Osteocyte (in vitro differentiated cells): ENCODE measurements around the gene WBP2NL. TPM values are rescaled to one million over a fixed set of nuclear protein-coding genes. Genes with fewer than 3 reads are reported as not detected.
A peak's percentile ranks its signal among the peaks of the same experiment; 100 is the strongest.

Experiments
- DNase-seq: peaks from one replicate; pipeline ENCODE4 v3.0.0; 2021; ENCODE audit warnings: mixed read lengths; ENCODE audit not compliant: unreplicated experiment; ENCODE audit errors: extremely low spot score
- H3K27ac Mint-ChIP-seq: one replicate; pipeline ENCODE4 v1.8.0; 2021; ENCODE audit warnings: mild to moderate bottlenecking, mixed read lengths; ENCODE audit not compliant: unreplicated experiment
- H3K27me3 Mint-ChIP-seq: one replicate; pipeline ENCODE4 v1.8.0; 2021; ENCODE audit warnings: mixed read lengths; ENCODE audit not compliant: unreplicated experiment
- H3K36me3 Mint-ChIP-seq: one replicate; pipeline ENCODE4 v1.8.0; 2021; ENCODE audit warnings: mixed read lengths; ENCODE audit not compliant: unreplicated experiment
- H3K4me1 Mint-ChIP-seq: one replicate; pipeline ENCODE4 v1.8.0; 2021; ENCODE audit warnings: mixed read lengths; ENCODE audit not compliant: unreplicated experiment
- H3K4me3 Mint-ChIP-seq: one replicate; pipeline ENCODE4 v1.8.0; 2021; ENCODE audit warnings: mild to moderate bottlenecking, moderate library complexity, mixed read lengths; ENCODE audit not compliant: unreplicated experiment
- H3K9me3 Mint-ChIP-seq: one replicate; pipeline ENCODE4 v1.8.0; 2021; ENCODE audit warnings: mixed read lengths; ENCODE audit not compliant: unreplicated experiment
- total RNA-seq: library from RNA; stranded (reverse); gene quantifications from 2 replicates; pipeline ENCODE4 v1.2.1, GENCODE V29; 2021
- TF ChIP-seq, protein P1 (sequence below): fragments of 200-600 bp; sonication (generic); IDR thresholded peaks from 2 replicates; pipeline ENCODE4 v1.5.0; 2021; ENCODE audit warnings: antibody characterized with exemption, mild to moderate bottlenecking, moderate library complexity

The WBP2NL gene
- total RNA-seq, 1 donor from 2014 or later: not detected

- peaks cover 16% of the 10 kb centered on the region for H3K27me3 Mint-ChIP-seq
- no peak overlapping the region for H3K27ac Mint-ChIP-seq
- no peak overlapping the region for H3K4me3 Mint-ChIP-seq
- peaks cover 3% of the 10 kb centered on the region for H3K4me1 Mint-ChIP-seq
- TF ChIP-seq, protein P1, sequence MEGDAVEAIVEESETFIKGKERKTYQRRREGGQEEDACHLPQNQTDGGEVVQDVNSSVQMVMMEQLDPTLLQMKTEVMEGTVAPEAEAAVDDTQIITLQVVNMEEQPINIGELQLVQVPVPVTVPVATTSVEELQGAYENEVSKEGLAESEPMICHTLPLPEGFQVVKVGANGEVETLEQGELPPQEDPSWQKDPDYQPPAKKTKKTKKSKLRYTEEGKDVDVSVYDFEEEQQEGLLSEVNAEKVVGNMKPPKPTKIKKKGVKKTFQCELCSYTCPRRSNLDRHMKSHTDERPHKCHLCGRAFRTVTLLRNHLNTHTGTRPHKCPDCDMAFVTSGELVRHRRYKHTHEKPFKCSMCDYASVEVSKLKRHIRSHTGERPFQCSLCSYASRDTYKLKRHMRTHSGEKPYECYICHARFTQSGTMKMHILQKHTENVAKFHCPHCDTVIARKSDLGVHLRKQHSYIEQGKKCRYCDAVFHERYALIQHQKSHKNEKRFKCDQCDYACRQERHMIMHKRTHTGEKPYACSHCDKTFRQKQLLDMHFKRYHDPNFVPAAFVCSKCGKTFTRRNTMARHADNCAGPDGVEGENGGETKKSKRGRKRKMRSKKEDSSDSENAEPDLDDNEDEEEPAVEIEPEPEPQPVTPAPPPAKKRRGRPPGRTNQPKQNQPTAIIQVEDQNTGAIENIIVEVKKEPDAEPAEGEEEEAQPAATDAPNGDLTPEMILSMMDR: no peak
- H3K9me3 Mint-ChIP-seq: no peaks in the 10 kb centered on the region
- no peak for DNase-seq
- H3K36me3 Mint-ChIP-seq: no peaks in the 10 kb centered on the region
Measured at GRCh38 chr22:41968601-41969000, 30.0 kb upstream of the WBP2NL start.

DNA sequence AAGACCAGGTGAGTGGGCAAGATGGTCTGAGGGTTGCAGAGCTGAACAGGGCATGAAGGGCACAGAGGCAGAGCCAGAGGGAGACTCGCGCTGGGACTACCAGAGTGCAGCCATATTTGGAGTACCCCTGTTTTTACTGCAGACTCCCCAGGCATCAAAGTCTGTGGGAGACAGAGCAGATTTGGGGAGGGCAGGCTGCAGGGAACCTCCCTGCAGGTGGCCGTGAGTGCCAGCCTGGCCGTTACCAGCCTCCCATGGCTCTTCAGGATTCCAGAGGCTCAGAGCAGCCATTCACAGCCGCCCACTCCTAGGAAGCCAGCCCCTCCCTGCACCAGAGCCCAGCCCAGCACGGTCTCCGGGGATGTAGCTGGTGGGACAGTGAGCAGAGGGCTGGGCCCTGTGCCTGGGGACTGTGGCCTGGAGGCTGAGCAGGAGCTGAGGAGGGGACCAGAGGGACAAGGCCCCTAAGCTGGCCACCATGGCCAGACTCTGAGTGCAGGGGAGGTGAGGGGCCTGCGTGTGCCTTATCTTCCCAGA, 29.4 kb upstream of the WBP2NL start, which contains the start of gene SEPTIN3:
SEPTIN3 (plus strand) TSS at position 334 of the 537 bp plus-strand sequence. CDS start 2,050 bp downstream, outside the sequence.
- Mint-ChIP-seq H3K27ac (no peak within 1 kb of the TSS), H3K9me3 (no peaks in the 10 kb centered on the region), H3K4me3 (no peak within 1 kb of the TSS), H3K36me3 (no peaks in the 10 kb centered on the region), H3K4me1 (peaks cover 3% of the 10 kb centered on the region), H3K27me3 (peaks cover 16% of the 10 kb centered on the region)
- TF ChIP-seq, protein P1: no peak
- no peak for DNase-seq

- peaks cover 3% of the 10 kb centered on the region for H3K4me1 Mint-ChIP-seq
- no peaks in the 10 kb centered on the region for H3K9me3 Mint-ChIP-seq
- TF ChIP-seq, protein P1: no peak
- no peak for DNase-seq
- no peaks in the 10 kb centered on the region for H3K36me3 Mint-ChIP-seq
- H3K4me3 Mint-ChIP-seq: no peak overlapping the region
- no peak overlapping the region for H3K27ac Mint-ChIP-seq
- peaks cover 23% of the 10 kb centered on the region for H3K27me3 Mint-ChIP-seq
Measured at GRCh38 chr22:41970601-41971000, 28.0 kb upstream of the WBP2NL start.

- H3K27me3 Mint-ChIP-seq: peaks cover 30% of the 10 kb centered on the region
- TF ChIP-seq, protein P1: no peak
- no peaks in the 10 kb centered on the region for H3K36me3 Mint-ChIP-seq
- peaks cover 6% of the 10 kb centered on the region for H3K4me1 Mint-ChIP-seq
- DNase-seq: no peak
- H3K4me3 Mint-ChIP-seq: no peak overlapping the region
- no peak overlapping the region for H3K27ac Mint-ChIP-seq
- H3K9me3 Mint-ChIP-seq: no peaks in the 10 kb centered on the region
Measured at GRCh38 chr22:41971431-41971830, 27.2 kb upstream of the WBP2NL start.

DNA sequence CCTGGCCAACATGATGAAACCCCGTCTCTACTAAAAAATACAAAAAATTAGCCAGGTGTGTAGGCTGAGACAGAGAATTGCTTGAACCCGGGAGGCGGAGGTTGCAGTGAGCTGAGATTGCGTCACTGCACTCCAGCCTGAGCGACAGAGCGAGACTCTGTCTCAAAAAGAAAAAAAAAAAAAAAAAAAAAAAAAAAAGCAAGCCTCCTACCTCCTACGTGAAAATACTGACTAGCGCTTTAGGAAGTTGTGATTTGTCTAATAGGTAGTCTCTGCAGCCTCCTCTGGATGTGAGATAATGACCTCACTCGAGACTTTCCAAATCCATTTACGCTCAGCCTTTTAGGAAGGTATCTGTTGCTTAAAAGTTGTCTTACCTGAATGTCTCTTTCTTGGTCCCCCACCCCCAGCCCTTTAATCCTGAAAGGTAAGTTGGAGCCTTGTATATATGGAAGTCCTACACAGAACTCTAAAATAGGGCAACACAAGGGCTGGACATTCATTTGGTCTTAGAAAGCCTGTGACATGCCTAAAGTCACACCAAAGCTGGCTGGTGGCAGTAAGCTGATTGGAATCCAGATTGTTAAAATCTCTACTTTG, 23.8 kb upstream of the WBP2NL start:
- DNase-seq: no peak
- Mint-ChIP-seq H3K4me1 (peaks cover 3% of the 10 kb centered on the region), H3K27ac (no peak overlapping the region), H3K9me3 (no peaks in the 10 kb centered on the region), H3K4me3 (peak overlapping the region; percentile 8), H3K27me3 (peaks cover 54% of the 10 kb centered on the region), H3K36me3 (no peaks in the 10 kb centered on the region)
- TF ChIP-seq, protein P1: no peak
